Measurements from ENCODE around the gene PPP2R2D. TPM values are rescaled to one million over a fixed set of nuclear protein-coding genes. Genes with fewer than 3 reads are reported as not detected.
A peak's percentile ranks its signal among the peaks of the same experiment; 100 is the strongest.

PPP2R2D gene
- total and polyA plus RNA-seq, 5 donors: 30.1 to 38.2 (median 35.4) TPM

- 78% methylated on average over 11 of the region's 11 CpGs for WGBS
- no peaks in the 10 kb centered on the region for H3K27me3 ChIP-seq (ENCODE audit: control insufficient read depth, insufficient read depth)
- intact Hi-C loops (cut with DNase I): no loop called here
- no peaks in the 10 kb centered on the region for H3K4me1 ChIP-seq (ENCODE audit: control insufficient read depth, insufficient read depth, low read length)
- no peak overlapping the region for H3K4me3 ChIP-seq (ENCODE audit: low read length)
- no peaks in the 10 kb centered on the region for H3K9me3 ChIP-seq (ENCODE audit: control insufficient read depth, low read length)
- no peak for ATAC-seq
- DNase-seq: no peak
- H3K27ac ChIP-seq (ENCODE audit: low read length): no peak overlapping the region
These were observed 10.3 kb upstream of the PPP2R2D start for GRCh38 chr10:131890276-131891195.

GRCh38 chr10:131891196-131891928 lies 9.4 kb upstream of the PPP2R2D start:
- no peaks in the 10 kb centered on the region for H3K4me1 ChIP-seq (ENCODE audit: control insufficient read depth, insufficient read depth, low read length)
- DNase-seq (no peak), ATAC-seq (peak in 1 of 2 donors; percentile 39)
- no peak overlapping the region for H3K27ac ChIP-seq (ENCODE audit: low read length)
- 46% methylated on average over 24 of the region's 24 CpGs for WGBS
- H3K27me3 ChIP-seq (ENCODE audit: control insufficient read depth, insufficient read depth): no peaks in the 10 kb centered on the region
- no peaks in the 10 kb centered on the region for H3K9me3 ChIP-seq (ENCODE audit: control insufficient read depth, low read length)
- no peak overlapping the region for H3K4me3 ChIP-seq (ENCODE audit: low read length)
- intact Hi-C loops (cut with DNase I): no loop called here

GRCh38 chr10:131891929-131892805 lies 8.6 kb upstream of the PPP2R2D start:
- H3K4me1 ChIP-seq (ENCODE audit: control insufficient read depth, insufficient read depth, low read length): no peaks in the 10 kb centered on the region
- ATAC-seq (no peak), DNase-seq (no peak)
- no peaks in the 10 kb centered on the region for H3K27me3 ChIP-seq (ENCODE audit: control insufficient read depth, insufficient read depth)
- H3K9me3 ChIP-seq (ENCODE audit: control insufficient read depth, low read length): no peaks in the 10 kb centered on the region
- WGBS: 72% methylated on average over 28 of the region's 28 CpGs
- H3K27ac ChIP-seq (ENCODE audit: low read length): no peak overlapping the region
- H3K4me3 ChIP-seq (ENCODE audit: low read length): no peak overlapping the region
- intact Hi-C loops (cut with DNase I): no loop called here

GRCh38 chr10:131892806-131893675 lies 7.8 kb upstream of the PPP2R2D start:
- no peaks in the 10 kb centered on the region for H3K27me3 ChIP-seq (ENCODE audit: control insufficient read depth, insufficient read depth)
- WGBS: 83% methylated on average over 27 of the region's 27 CpGs
- intact Hi-C loops (cut with DNase I): no loop called here
- no peak overlapping the region for H3K27ac ChIP-seq (ENCODE audit: low read length)
- ATAC-seq: no peak
- no peak overlapping the region for H3K4me3 ChIP-seq (ENCODE audit: low read length)
- H3K9me3 ChIP-seq (ENCODE audit: control insufficient read depth, low read length): no peaks in the 10 kb centered on the region
- no peak for DNase-seq
- H3K4me1 ChIP-seq (ENCODE audit: control insufficient read depth, insufficient read depth, low read length): no peaks in the 10 kb centered on the region

- WGBS: 94% methylated on average over 17 of the region's 17 CpGs
- DNase-seq (no peak), ATAC-seq (no peak)
- Histone ChIP-seq H3K9me3 (ENCODE audit: control insufficient read depth, low read length) (no peaks in the 10 kb centered on the region), H3K4me1 (ENCODE audit: control insufficient read depth, insufficient read depth, low read length) (no peaks in the 10 kb centered on the region), H3K27me3 (ENCODE audit: control insufficient read depth, insufficient read depth) (no peaks in the 10 kb centered on the region), H3K27ac (ENCODE audit: low read length) (no peak overlapping the region), H3K4me3 (ENCODE audit: low read length) (no peak overlapping the region)
- intact Hi-C loops (cut with DNase I): no loop called here
These were observed 5.7 kb upstream of the PPP2R2D start for GRCh38 chr10:131895116-131895515.

- DNase-seq (no peak), ATAC-seq (no peak)
- H3K4me1 ChIP-seq (ENCODE audit: control insufficient read depth, insufficient read depth, low read length): no peaks in the 10 kb centered on the region
- H3K9me3 ChIP-seq (ENCODE audit: control insufficient read depth, low read length): no peaks in the 10 kb centered on the region
- H3K27me3 ChIP-seq (ENCODE audit: control insufficient read depth, insufficient read depth): no peaks in the 10 kb centered on the region
- no peak overlapping the region for H3K27ac ChIP-seq (ENCODE audit: low read length)
- no peak overlapping the region for H3K4me3 ChIP-seq (ENCODE audit: low read length)
- WGBS: 84% methylated on average over 9 of the region's 9 CpGs
- intact Hi-C loops (cut with DNase I): no loop called here
These were observed 4.4 kb upstream of the PPP2R2D start for GRCh38 chr10:131896403-131896802.

- DNase-seq: no peak
- no peaks in the 10 kb centered on the region for H3K27me3 ChIP-seq (ENCODE audit: control insufficient read depth, insufficient read depth)
- H3K27ac ChIP-seq (ENCODE audit: low read length): no peak overlapping the region
- no peak for ATAC-seq
- WGBS: 50% methylated on average over 14 of the region's 14 CpGs
- H3K9me3 ChIP-seq (ENCODE audit: control insufficient read depth, low read length): no peaks in the 10 kb centered on the region
- intact Hi-C loops (cut with DNase I): no loop called here
- H3K4me3 ChIP-seq (ENCODE audit: low read length): no peak overlapping the region
- H3K4me1 ChIP-seq (ENCODE audit: control insufficient read depth, insufficient read depth, low read length): peaks cover 2% of the 10 kb centered on the region
These were observed 3.4 kb upstream of the PPP2R2D start for GRCh38 chr10:131897297-131897899.

GRCh38 chr10:131898061-131898460 lies 2.7 kb upstream of the PPP2R2D start:
- ATAC-seq (no peak), DNase-seq (no peak)
- no peaks in the 10 kb centered on the region for H3K27me3 ChIP-seq (ENCODE audit: control insufficient read depth, insufficient read depth)
- no peak overlapping the region for H3K4me3 ChIP-seq (ENCODE audit: low read length)
- peaks cover 4% of the 10 kb centered on the region for H3K4me1 ChIP-seq (ENCODE audit: control insufficient read depth, insufficient read depth, low read length)
- WGBS: 77% methylated on average over 8 of the region's 8 CpGs
- intact Hi-C loops (cut with DNase I): no loop called here
- no peak overlapping the region for H3K27ac ChIP-seq (ENCODE audit: low read length)
- H3K9me3 ChIP-seq (ENCODE audit: control insufficient read depth, low read length): no peaks in the 10 kb centered on the region

- Histone ChIP-seq H3K4me3 (ENCODE audit: low read length) (no peak overlapping the region), H3K27ac (ENCODE audit: low read length) (no peak overlapping the region), H3K9me3 (ENCODE audit: control insufficient read depth, low read length) (no peaks in the 10 kb centered on the region), H3K4me1 (ENCODE audit: control insufficient read depth, insufficient read depth, low read length) (peaks cover 4% of the 10 kb centered on the region), H3K27me3 (ENCODE audit: control insufficient read depth, insufficient read depth) (no peaks in the 10 kb centered on the region)
- WGBS: 49% methylated on average over 5 of the region's 5 CpGs
- ATAC-seq: no peak
- intact Hi-C loops (cut with DNase I): no loop called here
- DNase-seq: no peak
These were observed 2.1 kb upstream of the PPP2R2D start for GRCh38 chr10:131898713-131899112.

All from right cardiac atrium (tissue), 5 donors.